OCI-LY1 (cell line): ENCODE measurements around the gene HEY2.

Source experiments
- H2AFZ ChIP-seq: fragments of 200-600 bp; sonication (generic), shearing (Covaris generic); 2 replicates; pipeline ENCODE4 v1.6.0; 2014; ENCODE audit warnings: antibody characterized with exemption, mild to moderate bottlenecking, low read length
- H3F3A ChIP-seq: fragments of 200-600 bp; sonication (generic), shearing (Covaris generic); 2 replicates; pipeline ENCODE4 v1.6.0; 2014; ENCODE audit warnings: mild to moderate bottlenecking, antibody characterized with exemption, low read length, moderate library complexity; ENCODE audit not compliant: insufficient read depth
- H3K27ac ChIP-seq: fragments of 200-600 bp; sonication (generic); 2 replicates; pipeline ENCODE4 v1.5.1; 2014; ENCODE audit warnings: low read length, mixed run types, mild to moderate bottlenecking, low read depth; ENCODE audit not compliant: poor library complexity, severe bottlenecking
- H3K27me3 ChIP-seq: fragments of 200-600 bp; sonication (generic); 2 replicates; pipeline ENCODE4 v1.6.0; 2014; ENCODE audit warnings: antibody characterized with exemption, mild to moderate bottlenecking, low read length, moderate library complexity; ENCODE audit not compliant: insufficient read depth
- H3K36me3 ChIP-seq: fragments of 200-600 bp; sonication (generic); 2 replicates; pipeline ENCODE4 v1.6.1; 2014; ENCODE audit warnings: mild to moderate bottlenecking, antibody characterized with exemption, low read length, moderate library complexity, mixed read lengths; ENCODE audit not compliant: insufficient read depth
- H3K4me1 ChIP-seq: fragments of 200-600 bp; sonication (generic); 2 replicates; pipeline ENCODE4 v1.5.1; 2014; ENCODE audit warnings: mild to moderate bottlenecking, low read length, moderate library complexity; ENCODE audit not compliant: insufficient read depth, severe bottlenecking
- H3K4me2 ChIP-seq: fragments of 200-600 bp; sonication (generic), shearing (Covaris generic); 2 replicates; pipeline ENCODE4 v1.6.1; 2014; ENCODE audit warnings: low read length
- H3K4me3 ChIP-seq: fragments of 200-600 bp; sonication (generic); 2 replicates; pipeline ENCODE4 v1.5.1; 2014; ENCODE audit warnings: low read length, low read depth, mild to moderate bottlenecking, mixed read lengths; ENCODE audit not compliant: poor library complexity, severe bottlenecking
- H3K79me2 ChIP-seq: fragments of 200-600 bp; shearing (Covaris generic); 2 replicates; pipeline ENCODE4 v1.6.1; 2016; ENCODE audit warnings: mixed run types, low read length, mixed read lengths; ENCODE audit not compliant: insufficient read depth
- H3K9ac ChIP-seq: fragments of 200-600 bp; sonication (generic), shearing (Covaris generic); 2 replicates; pipeline ENCODE4 v1.6.1; 2014; ENCODE audit warnings: mild to moderate bottlenecking, low read length, mixed read lengths
- H3K9me2 ChIP-seq: fragments of 200-600 bp; sonication (generic), shearing (Covaris generic); 2 replicates; pipeline ENCODE4 v1.6.1; 2014; ENCODE audit warnings: low read depth, mild to moderate bottlenecking, low read length, mixed read lengths
- H3K9me3 ChIP-seq: fragments of 200-600 bp; shearing (Covaris generic); 2 replicates; pipeline ENCODE4 v1.6.1; 2014; ENCODE audit warnings: low read length, mixed read lengths
- H4K20me1 ChIP-seq: fragments of 200-600 bp; sonication (generic), shearing (Covaris generic); 2 replicates; pipeline ENCODE4 v1.6.0; 2016; ENCODE audit warnings: mild to moderate bottlenecking, low read length; ENCODE audit not compliant: insufficient read depth
- CTCF ChIP-seq: fragments of 200-600 bp; sonication (generic), shearing (Covaris generic); IDR thresholded peaks from 2 replicates; pipeline ENCODE4 v1.5.1; 2017; ENCODE audit warnings: mild to moderate bottlenecking, antibody characterized with exemption, low read length, moderate library complexity, mixed read lengths
- EZH2 ChIP-seq: fragments of 200-600 bp; sonication (generic), shearing (Covaris generic); IDR thresholded peaks from 2 replicates; pipeline ENCODE4 v1.8.0; 2017; ENCODE audit warnings: borderline replicate concordance, mixed run types, mild to moderate bottlenecking, antibody characterized with exemption, low read length, moderate library complexity, mixed read lengths

Gene HEY2

GRCh38 chr6:125753937-125754259, 4.5 kb downstream of the HEY2 start:
- peaks cover 18% of the 10 kb centered on the region for H3K79me2 ChIP-seq
- no peak overlapping the region for H3K4me2 ChIP-seq
- H3K9me2 ChIP-seq = no peaks in the 10 kb centered on the region
- H3K4me3 ChIP-seq = no peak overlapping the region
- no peaks in the 10 kb centered on the region for H3K9me3 ChIP-seq
- no peak for TF ChIP-seq CTCF
- TF ChIP-seq EZH2 = no peak
- no peak overlapping the region for H2AFZ ChIP-seq
- no peak overlapping the region for H3K27ac ChIP-seq
- H3K9ac ChIP-seq = no peak overlapping the region
- H4K20me1 ChIP-seq = no peaks in the 10 kb centered on the region
- H3F3A ChIP-seq = no peaks in the 10 kb centered on the region
- H3K27me3 ChIP-seq = no peaks in the 10 kb centered on the region
- peaks cover 55% of the 10 kb centered on the region for H3K36me3 ChIP-seq
- peaks cover 54% of the 10 kb centered on the region for H3K4me1 ChIP-seq

GRCh38 chr6:125754566-125754965, 5.1 kb downstream of the HEY2 start:
- H3K27me3 ChIP-seq = no peaks in the 10 kb centered on the region
- TF ChIP-seq EZH2 = no peak
- TF ChIP-seq CTCF = no peak
- H3K9me3 ChIP-seq = no peaks in the 10 kb centered on the region
- H2AFZ ChIP-seq = no peak overlapping the region
- no peak overlapping the region for H3K9ac ChIP-seq
- peaks cover 60% of the 10 kb centered on the region for H3K4me1 ChIP-seq
- peaks cover 18% of the 10 kb centered on the region for H3K79me2 ChIP-seq
- peaks cover 62% of the 10 kb centered on the region for H3K36me3 ChIP-seq
- H3K27ac ChIP-seq = no peak overlapping the region
- H3K4me3 ChIP-seq = no peak overlapping the region
- H3K9me2 ChIP-seq = no peaks in the 10 kb centered on the region
- H3F3A ChIP-seq = no peaks in the 10 kb centered on the region
- no peaks in the 10 kb centered on the region for H4K20me1 ChIP-seq
- H3K4me2 ChIP-seq = no peak overlapping the region

GRCh38 chr6:125759184-125759902, 9.9 kb downstream of the HEY2 start:
- H3K27me3 ChIP-seq = no peaks in the 10 kb centered on the region
- H4K20me1 ChIP-seq = no peaks in the 10 kb centered on the region
- no peaks in the 10 kb centered on the region for H3K9me2 ChIP-seq
- no peaks in the 10 kb centered on the region for H3K79me2 ChIP-seq
- H3K4me2 ChIP-seq = no peak overlapping the region
- peaks cover 70% of the 10 kb centered on the region for H3K36me3 ChIP-seq
- H3K4me1 ChIP-seq = peaks cover 44% of the 10 kb centered on the region
- peaks cover 5% of the 10 kb centered on the region; the same call in 1 of the 2 replicates for H3F3A ChIP-seq
- H3K9me3 ChIP-seq = no peaks in the 10 kb centered on the region
- no peak overlapping the region for H3K9ac ChIP-seq
- TF ChIP-seq EZH2 (no peak), CTCF (peak; percentile 53; the same call in 1 of the 2 replicates)
- no peak overlapping the region for H3K4me3 ChIP-seq
- peak overlapping the region; percentile 25 for H3K27ac ChIP-seq
- no peak overlapping the region for H2AFZ ChIP-seq
